ENCODE results near the gene EIF5A. TPM values are rescaled to one million over a fixed set of nuclear protein-coding genes. Genes with fewer than 3 reads are reported as not detected.

EIF5A gene
- total RNA-seq (2021; fragmentation: NEBNext Ultra II Directional; extraction: Animal tissue kit (Norgen Biotek cat#: 25700)), result 1,158 and 1,172 TPM in 2 replicates
- polyA plus RNA-seq (2011; rRNA removed), result 717 and 962 TPM in 2 replicates
- polyA plus RNA-seq (2011; cell fraction: cytosol; rRNA removed), result 875 TPM
- polyA plus RNA-seq (2011; cell fraction: nucleus; rRNA removed), result 719 TPM
- 1,190 to 1,288 TPM (median 1,234 TPM) in 4 replicates for polyA plus RNA-seq (2012, experiment 1 of 2)
- 1,228 TPM for polyA plus RNA-seq (2012, experiment 2 of 2)
- polyA plus RNA-seq (2013, experiment 1 of 2), result 992 TPM
- polyA plus RNA-seq (2013, experiment 2 of 2), result 1,009 TPM
- 837 and 958 TPM in 2 replicates for polyA minus RNA-seq (2011; rRNA and poly(A)+ RNA removed)
- polyA minus RNA-seq (2011; cell fraction: cytosol; rRNA and poly(A)+ RNA removed), result 476 TPM
- polyA minus RNA-seq (2011; cell fraction: nucleus; rRNA and poly(A)+ RNA removed), result 281 TPM
- long read RNA-seq, experiment 1, transcript EIF5A-205 (6 exons, 1,271 nt), result minor isoform, 26 of 804 reads
- long read RNA-seq, experiment 1, transcript EIF5A-202 (6 exons, 1,511 nt), result major isoform, 391 of 804 reads
- long read RNA-seq, experiment 1, transcript EIF5A-204 (6 exons, 1,336 nt), result minor isoform, 10 of 804 reads
- long read RNA-seq, experiment 1, partial matches to known transcripts, result 354 of 804 reads
- long read RNA-seq, experiment 1, other reads (novel, unspliced or antisense), result 20 of 804 reads
- long read RNA-seq, experiment 2, transcript EIF5A-205 (6 exons, 1,271 nt), result minor isoform, 6 of 168 reads
- long read RNA-seq, experiment 2, transcript EIF5A-202 (6 exons, 1,511 nt), result major isoform, 33 of 168 reads
- long read RNA-seq, experiment 2, transcript EIF5A-204 (6 exons, 1,336 nt), result minor isoform, 15 of 168 reads
- long read RNA-seq, experiment 2, transcript EIF5A-201 (6 exons, 1,256 nt), result minor isoform, 5 of 168 reads
- long read RNA-seq, experiment 2, partial matches to known transcripts, result 99 of 168 reads
- long read RNA-seq, experiment 2, other reads (novel, unspliced or antisense), result 8 of 168 reads

DNA sequence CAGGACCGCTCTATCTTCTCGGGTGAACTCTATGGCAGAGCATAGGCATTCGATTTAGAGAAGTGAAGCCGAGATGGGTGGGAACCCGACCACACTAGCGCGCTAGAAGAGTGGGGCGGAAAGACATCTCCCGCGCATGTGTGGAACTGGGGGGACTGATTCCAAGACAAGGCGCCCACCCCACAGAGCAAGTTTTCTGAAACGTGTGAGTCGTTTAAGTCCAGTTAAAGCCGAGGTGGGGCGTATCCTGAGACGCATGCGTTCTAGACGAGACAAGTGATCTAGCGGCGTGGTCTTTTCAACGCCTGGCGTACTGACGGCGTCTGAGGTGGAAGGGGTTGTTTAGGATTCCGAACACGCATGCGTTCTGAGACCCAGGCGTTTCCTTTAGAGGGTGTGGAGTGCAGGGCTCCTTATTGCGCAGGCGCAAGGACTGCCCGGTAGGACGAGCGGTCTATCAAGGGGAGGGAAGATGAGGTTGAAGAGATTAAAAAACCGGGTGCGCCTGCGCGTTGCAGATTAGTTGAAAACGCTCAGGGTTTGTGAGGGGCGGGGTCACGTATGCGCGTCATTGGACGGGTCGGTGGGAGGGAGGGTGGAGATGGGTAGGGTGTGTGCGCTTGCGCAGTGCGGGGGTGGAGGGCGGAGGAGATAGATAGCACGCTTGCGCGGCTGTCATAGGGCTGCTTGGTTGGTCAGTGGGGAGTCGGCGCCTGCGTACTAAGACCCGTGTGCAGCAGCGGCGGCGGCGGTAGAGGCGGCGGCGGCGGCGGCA, at the start of gene EIF5A:
Gene EIF5A (plus strand): TSS at position 718 of the 775 bp plus-strand sequence. CDS start 2,008 bp downstream, outside the sequence.
- Histone ChIP-seq H3K9me3 (ENCODE audit: insufficient read depth in 2 of 2, low read depth in 1 of 2, low read length in 1 of 2) (no peaks in the 10 kb centered on the region), H3K56ac (replicated peaks; ENCODE audit: insufficient read length, low read depth, low read length) (peak within 1 kb of the TSS; percentile 94), H3K79me2 (ENCODE audit: control insufficient read depth in 1 of 2, insufficient read depth in 2 of 2, low read length in 2 of 2) (peaks cover 17 to 35% of the 10 kb centered on the region in 2 experiments), H2AFZ (ENCODE audit: low read length) (peak within 1 kb of the TSS; percentile 34), H3K27me3 (replicated peaks in 1 of 4; ENCODE audit: control insufficient read depth in 3 of 4, extremely low read depth in 1 of 4, insufficient read depth in 3 of 4, low read length in 3 of 4) (no peaks in the 10 kb centered on the region), H3K23ac (ENCODE audit: insufficient read length) (no peak within 1 kb of the TSS), H4K8ac (ENCODE audit: extremely low read depth, insufficient read depth, low read length) (peak within 1 kb of the TSS; percentile 88), H2BK12ac (ENCODE audit: low read depth, low read length) (0 out of 2 replicates have a peak within 1 kb of the TSS, but pooled peaks have one; percentile 19), H3K36me3 (ENCODE audit: control insufficient read depth in 2 of 4, insufficient read depth in 4 of 4, low read length in 3 of 4) (peaks cover 22 to 27% (median 24%) of the 10 kb centered on the region in 4 experiments), H3K4me2 (ENCODE audit: insufficient read depth in 1 of 2, low read depth in 2 of 2, low read length in 2 of 2) (peak within 1 kb of the TSS; percentile 88 to 99), H2BK15ac (ENCODE audit: low read length) (0 out of 2 replicates have a peak within 1 kb of the TSS, but pooled peaks have one; percentile 88), H2AK5ac (ENCODE audit: low read depth, low read length) (peak within 1 kb of the TSS; percentile 96; the same call in 1 of the 2 replicates), H4K5ac (ENCODE audit: insufficient read length, low read depth, low read length) (peak within 1 kb of the TSS; percentile 85), H3K9ac (replicated peaks in 1 of 4; ENCODE audit: extremely low read depth in 1 of 4, low read depth in 3 of 4, low read length in 3 of 4) (peak within 1 kb of the TSS; percentile 94 to 100 (median 98)), H2BK5ac (ENCODE audit: low read depth, low read length) (peak within 1 kb of the TSS; percentile 97), H3K23me2 (ENCODE audit: low read depth, low read length) (peaks cover 10% of the 10 kb centered on the region), H2BK20ac (ENCODE audit: low read length) (0 out of 2 replicates have a peak within 1 kb of the TSS, but pooled peaks have one; percentile 32), H3K18ac (ENCODE audit: extremely low read depth, low read length) (peak within 1 kb of the TSS; percentile 97), H2BK120ac (replicated peaks; ENCODE audit: low read depth, low read length) (peak within 1 kb of the TSS; percentile 70), H3K4ac (replicated peaks; ENCODE audit: insufficient read length, low read depth, low read length) (peak within 1 kb of the TSS; percentile 99), H3K14ac (ENCODE audit: insufficient read length) (no peak within 1 kb of the TSS), H3K4me1 (replicated peaks in 1 of 4; ENCODE audit: control insufficient read depth in 3 of 4, insufficient read depth in 4 of 4, low read length in 3 of 4) (peaks cover 0 to 14% (median 6%) of the 10 kb centered on the region in 4 experiments; a peak in 5 of 7 replicates), H4K20me1 (replicated peaks in 1 of 2; ENCODE audit: control insufficient read depth in 1 of 2, insufficient read depth in 2 of 2, low read length in 2 of 2) (peaks cover 19 to 24% of the 10 kb centered on the region in 2 experiments), H3K79me1 (ENCODE audit: low read depth, low read length) (peaks cover 8% of the 10 kb centered on the region), H3K4me3 (ENCODE audit: extremely low read depth in 1 of 4, insufficient read depth in 2 of 4, low read depth in 3 of 4, low read length in 4 of 4) (peak within 1 kb of the TSS; percentile 87 to 97 (median 90)), H4K91ac (replicated peaks; ENCODE audit: insufficient read length, low read length) (peak within 1 kb of the TSS; percentile 88), H3K27ac (ENCODE audit: low read depth, low read length) (peak within 1 kb of the TSS; percentile 92)
- FAIRE-seq (peak; percentile 90), DNase-seq (ENCODE audit: low read depth in 1 of 2, low spot score in 2 of 2) (peak; percentile 99 to 100)
- ChIA-PET CTCF (ENCODE audit: partially characterized antibody) (interaction anchor here (1.0 to 1.4 kb wide), 2 partner anchors 11 to 174 kb away, joined by 3 to 8 read pairs; no protein-coding TSS in a partner anchor), POLR2A (ENCODE audit: partially characterized antibody) (interaction anchor here (0.6 to 2.3 kb wide), 2 partner anchors 8 to 276 kb away, joined by 3 to 8 read pairs; partner anchors contain the start of gene GPS2)
- WGBS, 2 experiments (ENCODE audit: extremely low coverage in 1 of 2, insufficient coverage in 1 of 2, insufficient read length in 1 of 2, insufficient replicate concordance in 2 of 2, low coverage in 1 of 2, low lambda C conversion rate in 2 of 2, missing lambda C conversion rate in 1 of 2), result 1% methylated on average over 61 of the region's 64 CpGs; no CpG with 5 or more reads in 1 of the 2 experiments
- TF ChIP-seq CREB1 (IDR thresholded peaks at IDR 0.05) (peak; percentile 90), KDM4A (IDR thresholded peaks at IDR 0.05; ENCODE audit: low read depth, low read length, severe bottlenecking) (peak; percentile 47), POLR2A (IDR thresholded peaks at IDR 0.05; ENCODE audit: control extremely low read depth in 1 of 2, low read depth in 2 of 2, low read length in 2 of 2) (peak; percentile 39 to 62), POLR2AphosphoS5 (IDR thresholded peaks at IDR 0.05; ENCODE audit: low read depth, low read length) (peak; percentile 85), TCF12 (IDR thresholded peaks at IDR 0.05; ENCODE audit: low read depth, low read length) (no peak), SIN3A (conservative IDR thresholded peaks at IDR 0.05 in 1 of 2, IDR thresholded peaks at IDR 0.05 in 1 of 2; ENCODE audit: low read depth in 1 of 2, low read length in 2 of 2) (peak; percentile 9 to 85; a peak in 2 of 4 replicates)
- TF ChIP-seq, protein P1, sequence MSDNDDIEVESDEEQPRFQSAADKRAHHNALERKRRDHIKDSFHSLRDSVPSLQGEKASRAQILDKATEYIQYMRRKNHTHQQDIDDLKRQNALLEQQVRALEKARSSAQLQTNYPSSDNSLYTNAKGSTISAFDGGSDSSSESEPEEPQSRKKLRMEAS (IDR thresholded peaks at IDR 0.05), result peak; percentile 60

All from H1 (cell line).